Endodermal cell (in vitro differentiated cells): ENCODE data around the gene RBFA. TPM values are rescaled to one million over a fixed set of nuclear protein-coding genes. Genes with fewer than 3 reads are reported as not detected.

Experiments used
- DNase-seq: peaks from one replicate; pipeline ENCODE4 v3.0.0-alpha.2; 2017
- H3K27ac ChIP-seq: 2 replicates; pipeline ENCODE4 v1.5.1; 2013; ENCODE audit warnings: mild to moderate bottlenecking, low read depth, low read length, moderate library complexity
- H3K27me3 ChIP-seq: 2 replicates; pipeline ENCODE4 v1.6.1; 2013; ENCODE audit warnings: mild to moderate bottlenecking, low read length, moderate library complexity; ENCODE audit not compliant: insufficient read depth, control insufficient read depth, poor library complexity, severe bottlenecking
- H3K36me3 ChIP-seq: 2 replicates; pipeline ENCODE4 v1.7.0; 2013; ENCODE audit warnings: mild to moderate bottlenecking, low read length, moderate library complexity; ENCODE audit not compliant: control insufficient read depth, insufficient read depth
- H3K4me1 ChIP-seq: one replicate; pipeline ENCODE4 v1.7.0; 2013; ENCODE audit warnings: low read length; ENCODE audit not compliant: control insufficient read depth, insufficient read depth
- H3K4me3 ChIP-seq: 2 replicates; pipeline ENCODE4 v1.5.1; 2013; ENCODE audit warnings: mild to moderate bottlenecking, low read length, moderate library complexity
- H3K9ac ChIP-seq: 2 replicates; pipeline ENCODE4 v1.6.1; 2013; ENCODE audit warnings: mild to moderate bottlenecking, low read length, moderate library complexity; ENCODE audit not compliant: poor library complexity, severe bottlenecking; ENCODE audit errors: extremely low read depth
- H3K9me3 ChIP-seq: 2 replicates; pipeline ENCODE4 v1.6.1; 2013; ENCODE audit warnings: mild to moderate bottlenecking, low read length, moderate library complexity; ENCODE audit not compliant: control insufficient read depth
- H3K27ac Mint-ChIP-seq: 2 replicates; pipeline ENCODE4 v1.8.0; 2020; ENCODE audit warnings: mixed read lengths
- H3K27me3 Mint-ChIP-seq: 2 replicates; pipeline ENCODE4 v1.8.0; 2021; ENCODE audit warnings: mild to moderate bottlenecking, mixed read lengths; ENCODE audit not compliant: insufficient read depth
- H3K36me3 Mint-ChIP-seq: 2 replicates; pipeline ENCODE4 v1.8.0; 2020; ENCODE audit warnings: low read depth, mixed read lengths
- H3K4me1 Mint-ChIP-seq: 2 replicates; pipeline ENCODE4 v1.8.0; 2020; ENCODE audit warnings: mixed read lengths
- H3K4me3 Mint-ChIP-seq: 2 replicates; pipeline ENCODE4 v1.8.0; 2020; ENCODE audit warnings: mild to moderate bottlenecking, moderate library complexity, mixed read lengths
- H3K9me3 Mint-ChIP-seq: 2 replicates; pipeline ENCODE4 v1.8.0; 2020; ENCODE audit warnings: mild to moderate bottlenecking, mixed read lengths
- CTCF ChIP-seq: fragments of 200-600 bp; sonication (generic); conservative IDR thresholded peaks from 2 replicates; pipeline ENCODE4 v1.5.0; 2021; ENCODE audit warnings: antibody characterized with exemption, mild to moderate bottlenecking
- WGBS, 2 experiments: methylation state at CpG; one replicate each; pipeline versions ENCODE4 v1.1.5 to v1.1.7; 2013; ENCODE audit warnings: missing lambda C conversion rate in 2 of 2, mixed read lengths in 1 of 2; ENCODE audit not compliant: insufficient coverage in 1 of 2, insufficient read length in 1 of 2; 5-methylcytosine and 5-hydroxymethylcytosine counted together
- total RNA-seq, 2 donors: library from RNA; stranded (reverse); fragmentation: NEBNext Ultra II Directional in 1 of 2; extraction: Animal tissue kit (Norgen Biotek cat#: 25700) in 1 of 2; gene quantifications; 2 replicates in 1 of 2; 3 replicates in 1 of 2; pipeline ENCODE4 v1.2.1, GENCODE V29; 2021

Gene RBFA
- total RNA-seq, 2 donors from 2014 or later: 16.6 to 27.6 TPM

- H3K4me3 Mint-ChIP-seq: peak overlapping the region; percentile 80
- H3K27ac Mint-ChIP-seq: peak overlapping the region; percentile 96
- Histone ChIP-seq H3K27ac (peak overlapping the region; percentile 47), H3K9me3 (no peaks in the 10 kb centered on the region), H3K27me3 (no peaks in the 10 kb centered on the region), H3K9ac (peak overlapping the region; percentile 69), H3K4me3 (peak overlapping the region; percentile 81), H3K4me1 (peaks cover 4% of the 10 kb centered on the region), H3K36me3 (peaks cover 6% of the 10 kb centered on the region)
- peaks cover 24% of the 10 kb centered on the region for H3K27me3 Mint-ChIP-seq
- TF ChIP-seq CTCF: no peak
- WGBS, 2 experiments: 8 to 20% methylated on average over 31 to 90 of the region's 90 CpGs
- H3K9me3 Mint-ChIP-seq: peaks cover 1% of the 10 kb centered on the region
- DNase-seq: no peak
- peaks cover 8% of the 10 kb centered on the region for H3K36me3 Mint-ChIP-seq
- H3K4me1 Mint-ChIP-seq: peaks cover 14% of the 10 kb centered on the region
These were observed 810 bp upstream of the RBFA start for GRCh38 chr18:80033181-80034067.

GRCh38 chr18:80034852-80035406 lies 695 bp downstream of the RBFA start:
- Mint-ChIP-seq H3K9me3 (no peaks in the 10 kb centered on the region), H3K4me3 (peak overlapping the region; percentile 80), H3K36me3 (peaks cover 20% of the 10 kb centered on the region), H3K4me1 (peaks cover 14% of the 10 kb centered on the region), H3K27me3 (peaks cover 21% of the 10 kb centered on the region), H3K27ac (peak overlapping the region; percentile 96)
- DNase-seq: no peak
- no peak for TF ChIP-seq CTCF
- Histone ChIP-seq H3K36me3 (peaks cover 20% of the 10 kb centered on the region), H3K9me3 (no peaks in the 10 kb centered on the region), H3K9ac (peak overlapping the region; percentile 75), H3K4me1 (peaks cover 4% of the 10 kb centered on the region), H3K27me3 (no peaks in the 10 kb centered on the region), H3K27ac (peak overlapping the region; percentile 88), H3K4me3 (peak overlapping the region; percentile 93)
- WGBS, 2 experiments: 23 to 29% methylated on average over 6 to 8 of the region's 8 CpGs

- Histone ChIP-seq H3K9ac (no peak overlapping the region), H3K4me3 (peak overlapping the region; percentile 93), H3K27me3 (no peaks in the 10 kb centered on the region), H3K36me3 (peaks cover 23% of the 10 kb centered on the region), H3K9me3 (no peaks in the 10 kb centered on the region), H3K4me1 (peaks cover 4% of the 10 kb centered on the region), H3K27ac (no peak overlapping the region)
- no peak overlapping the region for H3K27ac Mint-ChIP-seq
- no peak for DNase-seq
- no peaks in the 10 kb centered on the region for H3K9me3 Mint-ChIP-seq
- peaks cover 28% of the 10 kb centered on the region for H3K36me3 Mint-ChIP-seq
- WGBS, 2 experiments: 93 to 98% methylated on average over 6 of the region's 7 CpGs
- TF ChIP-seq CTCF: no peak
- no peak overlapping the region for H3K4me3 Mint-ChIP-seq
- H3K27me3 Mint-ChIP-seq: peaks cover 16% of the 10 kb centered on the region
- H3K4me1 Mint-ChIP-seq: peaks cover 14% of the 10 kb centered on the region
These were observed 1.8 kb downstream of the RBFA start for GRCh38 chr18:80035997-80036396.
